K562 (cell line): ENCODE results near the gene RHOBTB3. TPM values are rescaled to one million over a fixed set of nuclear protein-coding genes. Genes with fewer than 3 reads are reported as not detected.

Experiments used
- CEBPG ChIP-seq, 3 experiments: fragments of 200-800 bp in 1 of 3; sonication (Bioruptor generic) in 1 of 3; sonication (generic) in 1 of 3; formaldehyde crosslinking in 1 of 3; IDR thresholded peaks in 2 of 3; conservative IDR thresholded peaks in 1 of 3; 2 replicates each; pipeline versions ENCODE4 v1.6.1 to v1.8.0; 2016 to 2022; ENCODE audit warnings: missing compliant biosample characterization in 2 of 3, missing genetic modification characterization in 2 of 3, mild to moderate bottlenecking in 1 of 3, missing genetic modification reagents in 1 of 3
- CHD1 ChIP-seq: fragments of 200-600 bp; sonication (generic); IDR thresholded peaks from one replicate; pipeline ENCODE4 v1.6.1; 2012; ENCODE audit warnings: mild to moderate bottlenecking, moderate library complexity, low read length, inconsistent platforms
- DDX20 ChIP-seq: fragments of 450-650 bp; IDR thresholded peaks from 2 replicates; pipeline ENCODE4 v1.6.1; 2016; ENCODE audit warnings: missing genetic modification characterization, low read depth, mild to moderate bottlenecking, missing compliant biosample characterization, moderate library complexity
- DNMT1 ChIP-seq: fragments of 450-650 bp; IDR thresholded peaks from 2 replicates; pipeline ENCODE4 v1.6.1; 2016; ENCODE audit warnings: antibody characterized with exemption, mild to moderate bottlenecking
- GABPB1 ChIP-seq: sonication (generic); formaldehyde crosslinking; IDR thresholded peaks from 2 replicates; pipeline ENCODE4 v1.8.0; 2022; ENCODE audit warnings: mild to moderate bottlenecking, missing genetic modification reagents
- JUNB ChIP-seq: fragments of 450-650 bp; formaldehyde crosslinking; conservative IDR thresholded peaks from 2 replicates; pipeline ENCODE4 v1.4.0; 2020; ENCODE audit warnings: mild to moderate bottlenecking
- KAT8 ChIP-seq: fragments of 450-650 bp; IDR thresholded peaks from 2 replicates; pipeline ENCODE4 v1.6.1; 2016; ENCODE audit warnings: low read depth, mild to moderate bottlenecking
- MEF2A ChIP-seq: IDR thresholded peaks from 2 replicates; pipeline ENCODE4 v1.6.1; 2011; ENCODE audit warnings: low read depth, mild to moderate bottlenecking, low read length, moderate library complexity; ENCODE audit not compliant: control insufficient read depth
- MYC ChIP-seq, 2 experiments: fragments of 250-450 bp in 1 of 2; sonication (Bioruptor Pico) in 1 of 2; IDR thresholded peaks; 2 replicates each; pipeline versions ENCODE4 v1.5.1 to v1.6.1; 2012 to 2021; ENCODE audit warnings: low read depth in 2 of 2, borderline replicate concordance in 1 of 2, improper control_type of control experiment in 1 of 2, low read length in 1 of 2, mild to moderate bottlenecking in 1 of 2, moderate library complexity in 1 of 2
- NFE2L1 ChIP-seq: fragments of 450-650 bp; IDR thresholded peaks from 2 replicates; pipeline ENCODE4 v1.6.1; 2016; ENCODE audit warnings: missing genetic modification characterization, low read depth, mild to moderate bottlenecking, missing compliant biosample characterization, moderate library complexity, borderline replicate concordance
- POLR2AphosphoS5 ChIP-seq: IDR thresholded peaks from 2 replicates; pipeline ENCODE4 v1.6.1; 2011; ENCODE audit warnings: mild to moderate bottlenecking, low read depth, low read length, moderate library complexity; ENCODE audit not compliant: control insufficient read depth, insufficient read depth
- POU5F1 ChIP-seq: fragments of 150-350 bp; IDR thresholded peaks from 2 replicates; pipeline ENCODE4 v1.6.1; 2014; ENCODE audit warnings: borderline replicate concordance, low read length, low read depth, mild to moderate bottlenecking; ENCODE audit not compliant: partially characterized antibody
- PRMT5 ChIP-seq: sonication (generic); formaldehyde crosslinking; IDR thresholded peaks from 2 replicates; pipeline ENCODE4 v1.5.0; 2020; ENCODE audit warnings: missing genetic modification reagents
- ZBTB1 ChIP-seq: sonication (generic); formaldehyde crosslinking; IDR thresholded peaks from 2 replicates; pipeline ENCODE4 v1.8.1; 2023; ENCODE audit warnings: missing genetic modification reagents, low read depth, mild to moderate bottlenecking, borderline replicate concordance
- polyA plus RNA-seq, 8 experiments: library from polyadenylated mRNA; depleted of rRNA in 4 of 8; stranded (reverse) in 5 of 8; unstranded in 3 of 8; fragments of >200 nt; fragmentation: Nextera tagmentation in 2 of 8; fragmentation: Illumina TruSeq in 1 of 8; extraction: Ambion mirVana in 2 of 8; extraction: Trizol in 1 of 8; gene quantifications; 2 replicates each; pipeline versions ENCODE4 v1.2.1 to v1.2.3, GENCODE V29; 2011 to 2014; ENCODE audit warnings: inconsistent platforms in 1 of 8, missing spikeins in 1 of 8
- total RNA-seq, 7 experiments: library from RNA; depleted of rRNA in 6 of 7; stranded (reverse); fragments of >200 nt in 6 of 7; fragmentation: Illumina TruSeq in 2 of 7; extraction: Trizol in 2 of 7; gene quantifications; 2 replicates each; pipeline versions ENCODE4 v1.2.1 to v1.2.3, GENCODE V29; 2011 to 2021; ENCODE audit warnings: low replicate concordance in 1 of 7
- TF ChIP-seq, protein P1 (sequence below): fragments of 150-350 bp; conservative IDR thresholded peaks from 2 replicates; pipeline ENCODE4 v1.6.1; 2014; ENCODE audit warnings: low read length
- TF ChIP-seq, protein P2 (sequence below): sonication (generic); formaldehyde crosslinking; IDR thresholded peaks from 2 replicates; pipeline ENCODE4 v1.8.0; 2022; ENCODE audit warnings: missing genetic modification reagents, mild to moderate bottlenecking, borderline replicate concordance
- TF ChIP-seq, protein P3 (sequence below): fragments of 250-450 bp; sonication (Bioruptor Pico); IDR thresholded peaks from 2 replicates; pipeline ENCODE4 v1.8.0; 2022; ENCODE audit warnings: moderate library complexity, mild to moderate bottlenecking, inconsistent platforms
- TF ChIP-seq, protein P4 (sequence below), 2 experiments: fragments of 450-650 bp in 1 of 2; sonication (generic) in 1 of 2; formaldehyde crosslinking in 1 of 2; IDR thresholded peaks in 1 of 2; conservative IDR thresholded peaks in 1 of 2; 2 replicates each; pipeline versions ENCODE4 v1.6.1 to v1.8.1; 2016 to 2023; ENCODE audit warnings: mild to moderate bottlenecking in 2 of 2, moderate library complexity in 2 of 2, inconsistent platforms in 1 of 2, missing genetic modification reagents in 1 of 2

RHOBTB3 gene
- total and polyA plus RNA-seq, 9 of the 15 experiments (the other 6 are each of a cell fraction or from before 2014, with no cell fraction given): 39.7 to 143 (median 115) TPM

DNA sequence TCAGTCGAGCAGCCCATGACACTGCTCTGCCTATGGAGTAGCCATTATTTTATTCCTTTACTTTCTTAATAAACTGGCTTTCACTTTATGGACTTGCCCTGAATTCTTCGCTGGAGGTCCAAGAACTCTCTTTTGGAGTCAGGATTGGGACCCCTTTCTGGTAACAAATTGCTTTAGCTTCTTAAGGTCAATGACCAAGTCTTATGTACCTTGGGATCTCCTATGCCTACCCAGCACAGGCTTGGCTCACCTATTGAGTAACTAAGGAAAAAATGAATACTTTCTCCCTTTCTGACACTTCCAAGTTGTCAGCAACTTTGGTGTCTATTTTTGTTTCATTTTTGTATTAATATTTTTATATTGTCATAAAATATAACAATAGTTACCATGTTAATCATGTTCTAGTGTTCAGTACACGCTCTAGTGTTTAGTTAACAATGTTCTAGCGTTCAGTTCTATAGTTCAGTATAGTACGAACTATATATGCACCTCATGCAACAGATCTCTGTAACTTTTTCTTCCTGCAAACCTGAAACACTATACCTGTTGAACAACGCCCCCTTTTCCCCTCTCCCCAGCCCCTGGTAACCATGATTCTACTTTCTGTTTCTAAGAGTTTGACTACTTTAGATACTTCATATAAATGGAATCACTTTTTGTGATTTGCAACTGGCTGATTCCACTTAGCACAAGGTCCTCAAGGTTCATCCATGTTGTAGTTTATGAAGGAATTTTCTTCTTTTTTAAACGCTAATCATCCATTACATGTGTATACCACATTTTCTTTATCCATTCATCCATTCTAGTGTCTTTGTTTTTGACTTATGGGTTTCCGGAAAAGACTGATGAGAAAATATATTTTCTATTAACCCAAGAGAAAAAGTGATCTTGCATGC is 1.8 kb upstream of the RHOBTB3 start (continued):
- TF ChIP-seq CEBPG (CRISPR knock-in tag; IDR thresholded peaks at IDR 0.05): no peak
- TF ChIP-seq CEBPG (tag; conservative IDR thresholded peaks at IDR 0.05 in 1 of 2, IDR thresholded peaks at IDR 0.05 in 1 of 2): peak; percentile 7 to 32; a peak in 2 of 4 replicates
- TF ChIP-seq ZBTB1 (CRISPR knock-in tag): no peak
- TF ChIP-seq, protein P1, sequence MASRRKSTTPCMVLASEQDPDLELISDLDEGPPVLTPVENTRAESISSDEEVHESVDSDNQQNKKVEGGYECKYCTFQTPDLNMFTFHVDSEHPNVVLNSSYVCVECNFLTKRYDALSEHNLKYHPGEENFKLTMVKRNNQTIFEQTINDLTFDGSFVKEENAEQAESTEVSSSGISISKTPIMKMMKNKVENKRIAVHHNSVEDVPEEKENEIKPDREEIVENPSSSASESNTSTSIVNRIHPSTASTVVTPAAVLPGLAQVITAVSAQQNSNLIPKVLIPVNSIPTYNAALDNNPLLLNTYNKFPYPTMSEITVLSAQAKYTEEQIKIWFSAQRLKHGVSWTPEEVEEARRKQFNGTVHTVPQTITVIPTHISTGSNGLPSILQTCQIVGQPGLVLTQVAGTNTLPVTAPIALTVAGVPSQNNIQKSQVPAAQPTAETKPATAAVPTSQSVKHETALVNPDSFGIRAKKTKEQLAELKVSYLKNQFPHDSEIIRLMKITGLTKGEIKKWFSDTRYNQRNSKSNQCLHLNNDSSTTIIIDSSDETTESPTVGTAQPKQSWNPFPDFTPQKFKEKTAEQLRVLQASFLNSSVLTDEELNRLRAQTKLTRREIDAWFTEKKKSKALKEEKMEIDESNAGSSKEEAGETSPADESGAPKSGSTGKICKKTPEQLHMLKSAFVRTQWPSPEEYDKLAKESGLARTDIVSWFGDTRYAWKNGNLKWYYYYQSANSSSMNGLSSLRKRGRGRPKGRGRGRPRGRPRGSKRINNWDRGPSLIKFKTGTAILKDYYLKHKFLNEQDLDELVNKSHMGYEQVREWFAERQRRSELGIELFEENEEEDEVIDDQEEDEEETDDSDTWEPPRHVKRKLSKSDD: no peak
- 0 out of 2 replicates have a peak, but pooled peaks have one; percentile 31 for TF ChIP-seq MEF2A
- no peak for TF ChIP-seq MYC (IDR thresholded peaks at IDR 0.05; ENCODE audit: low read depth, low read length)
- peak; percentile 36; the same call in 1 of the 2 replicates for TF ChIP-seq MYC (CRISPR knock-in tag; IDR thresholded peaks at IDR 0.05; ENCODE audit: borderline replicate concordance, low read depth)
- TF ChIP-seq KAT8: no peak
- TF ChIP-seq CHD1: peak; percentile 56
- TF ChIP-seq, protein P2, sequence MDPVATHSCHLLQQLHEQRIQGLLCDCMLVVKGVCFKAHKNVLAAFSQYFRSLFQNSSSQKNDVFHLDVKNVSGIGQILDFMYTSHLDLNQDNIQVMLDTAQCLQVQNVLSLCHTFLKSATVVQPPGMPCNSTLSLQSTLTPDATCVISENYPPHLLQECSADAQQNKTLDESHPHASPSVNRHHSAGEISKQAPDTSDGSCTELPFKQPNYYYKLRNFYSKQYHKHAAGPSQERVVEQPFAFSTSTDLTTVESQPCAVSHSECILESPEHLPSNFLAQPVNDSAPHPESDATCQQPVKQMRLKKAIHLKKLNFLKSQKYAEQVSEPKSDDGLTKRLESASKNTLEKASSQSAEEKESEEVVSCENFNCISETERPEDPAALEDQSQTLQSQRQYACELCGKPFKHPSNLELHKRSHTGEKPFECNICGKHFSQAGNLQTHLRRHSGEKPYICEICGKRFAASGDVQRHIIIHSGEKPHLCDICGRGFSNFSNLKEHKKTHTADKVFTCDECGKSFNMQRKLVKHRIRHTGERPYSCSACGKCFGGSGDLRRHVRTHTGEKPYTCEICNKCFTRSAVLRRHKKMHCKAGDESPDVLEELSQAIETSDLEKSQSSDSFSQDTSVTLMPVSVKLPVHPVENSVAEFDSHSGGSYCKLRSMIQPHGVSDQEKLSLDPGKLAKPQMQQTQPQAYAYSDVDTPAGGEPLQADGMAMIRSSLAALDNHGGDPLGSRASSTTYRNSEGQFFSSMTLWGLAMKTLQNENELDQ (CRISPR knock-in tag): no peak
- no peak for TF ChIP-seq GABPB1 (CRISPR knock-in tag)
- TF ChIP-seq DDX20 (tag): 0 out of 2 replicates have a peak, but pooled peaks have one; percentile 43
- no peak for TF ChIP-seq JUNB (CRISPR knock-in tag)
- TF ChIP-seq, protein P3, sequence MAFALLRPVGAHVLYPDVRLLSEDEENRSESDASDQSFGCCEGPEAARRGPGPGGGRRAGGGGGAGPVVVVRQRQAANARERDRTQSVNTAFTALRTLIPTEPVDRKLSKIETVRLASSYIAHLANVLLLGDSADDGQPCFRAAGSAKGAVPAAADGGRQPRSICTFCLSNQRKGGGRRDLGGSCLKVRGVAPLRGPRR (CRISPR knock-in tag): no peak
- TF ChIP-seq, protein P4, sequence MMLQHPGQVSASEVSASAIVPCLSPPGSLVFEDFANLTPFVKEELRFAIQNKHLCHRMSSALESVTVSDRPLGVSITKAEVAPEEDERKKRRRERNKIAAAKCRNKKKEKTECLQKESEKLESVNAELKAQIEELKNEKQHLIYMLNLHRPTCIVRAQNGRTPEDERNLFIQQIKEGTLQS (IDR thresholded peaks at IDR 0.05): no peak
- TF ChIP-seq, protein P4 (CRISPR knock-in tag; conservative IDR thresholded peaks at IDR 0.05): no peak
- TF ChIP-seq PRMT5 (CRISPR knock-in tag): no peak
- peak; percentile 98 for TF ChIP-seq POLR2AphosphoS5
- TF ChIP-seq POU5F1: no peak
- no peak for TF ChIP-seq DNMT1
- TF ChIP-seq NFE2L1: no peak
